Activated CD4-positive, alpha-beta T cell treated with anti-CD3 and anti-CD28 coated beads for 4 hours (primary cell): ENCODE data around the gene RNASEH2B.

Source experiments
- DNase-seq, 2 donors: peaks; one replicate each; pipeline ENCODE4 v3.0.0-alpha.2; 2020

The RNASEH2B gene

GRCh38 chr13:50908371-50908770, 1.2 kb upstream of the RNASEH2B start:
- no peak for DNase-seq

- DNase-seq: no peak
These were observed 854 bp downstream of the RNASEH2B start for GRCh38 chr13:50910485-50910805.

GRCh38 chr13:50911081-50911631, 1.6 kb downstream of the RNASEH2B start:
- no peak for DNase-seq

GRCh38 chr13:50911937-50912795, 2.6 kb downstream of the RNASEH2B start:
- DNase-seq: peak; percentile 88 to 96

- no peak for DNase-seq
These were observed 3.3 kb downstream of the RNASEH2B start for GRCh38 chr13:50912851-50913250.

GRCh38 chr13:50914176-50914700, 4.6 kb downstream of the RNASEH2B start:
- no peak for DNase-seq

- DNase-seq: no peak
These were observed 5.3 kb downstream of the RNASEH2B start for GRCh38 chr13:50914848-50915247.

- DNase-seq: peak in 1 of 2 donors; percentile 11
These were observed 6.0 kb downstream of the RNASEH2B start for GRCh38 chr13:50915565-50915964.

GRCh38 chr13:50916701-50917184, 7.2 kb downstream of the RNASEH2B start:
- no peak for DNase-seq

GRCh38 chr13:50917572-50917971, 8.0 kb downstream of the RNASEH2B start:
- no peak for DNase-seq

- no peak for DNase-seq
These were observed 9.0 kb downstream of the RNASEH2B start for GRCh38 chr13:50918567-50918966.

- no peak for DNase-seq
These were observed 9.7 kb downstream of the RNASEH2B start for GRCh38 chr13:50919277-50919676.

- DNase-seq: no peak
These were observed 12.1 kb downstream of the RNASEH2B start for GRCh38 chr13:50921706-50922105.

- DNase-seq: no peak
These were observed 13.7 kb downstream of the RNASEH2B start for GRCh38 chr13:50923272-50923671.

- DNase-seq: no peak
These were observed 14.4 kb downstream of the RNASEH2B start for GRCh38 chr13:50924025-50924424.

- no peak for DNase-seq
These were observed 18.1 kb downstream of the RNASEH2B start for GRCh38 chr13:50927701-50928100.

GRCh38 chr13:50928102-50928501, 18.5 kb downstream of the RNASEH2B start:
- no peak for DNase-seq

- no peak for DNase-seq
These were observed 19.3 kb downstream of the RNASEH2B start for GRCh38 chr13:50928659-50929462.

GRCh38 chr13:50932091-50932490, 22.5 kb downstream of the RNASEH2B start:
- no peak for DNase-seq

GRCh38 chr13:50934735-50935435, 25.3 kb downstream of the RNASEH2B start:
- DNase-seq: no peak

GRCh38 chr13:50936679-50937078, 27.1 kb downstream of the RNASEH2B start:
- DNase-seq: no peak

- DNase-seq: no peak
These were observed 30.9 kb downstream of the RNASEH2B start for GRCh38 chr13:50940509-50940908.

- no peak for DNase-seq
These were observed 31.6 kb downstream of the RNASEH2B start for GRCh38 chr13:50941146-50941545.
